Measurements from ENCODE around the gene ERCC6L. TPM values are rescaled to one million over a fixed set of nuclear protein-coding genes. Genes with fewer than 3 reads are reported as not detected.
"Not testable (repeated sequence)": the region's sequence is repeated elsewhere in the genome, so short reads cannot be mapped to it uniquely, and the experiment has no call there.

The ERCC6L gene
- total RNA-seq, 4 donors from 2014 or later, result 0.76 to 6.4 (median 3.2) TPM

DNA sequence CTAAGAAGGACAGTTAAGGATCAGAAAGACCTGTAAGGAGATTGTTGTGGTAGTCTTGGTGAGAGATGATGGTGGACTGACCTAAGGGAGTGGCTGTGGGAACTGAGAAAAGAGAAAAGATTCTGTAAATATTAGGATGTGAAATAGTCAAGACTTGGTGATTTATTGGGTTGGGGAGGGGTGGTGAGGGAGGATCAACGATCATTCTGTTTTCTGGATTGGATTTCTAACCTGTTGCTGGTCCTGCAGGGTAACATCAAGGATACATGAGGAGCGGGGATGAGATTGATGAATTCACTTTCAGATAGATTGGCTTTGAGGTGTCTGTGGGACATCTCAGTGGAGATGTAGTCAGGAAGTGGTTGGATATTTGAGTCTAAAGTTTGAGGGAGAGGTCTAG is 55.9 kb downstream of the ERCC6L start:
- peak overlapping the region in 2 of 4 donors; percentile 70 to 76 for H3K4me3 ChIP-seq
- no peaks in the 10 kb centered on the region for H3K27me3 ChIP-seq
- WGBS, 2 donors, result 71 to 88% methylated on average over 2 of the region's 2 CpGs
- H3K27ac ChIP-seq, result no peak overlapping the region
- no peak for DNase-seq
- peaks cover 0 to 17% (median 8%) of the 10 kb centered on the region in 3 donors for H3K4me1 ChIP-seq
- H3K36me3 ChIP-seq, result peaks cover 0 to 19% (median 0%) of the 10 kb centered on the region in 3 donors
- TF ChIP-seq POLR2A (IDR thresholded peaks at IDR 0.05), result no peak
- TF ChIP-seq, protein P1, sequence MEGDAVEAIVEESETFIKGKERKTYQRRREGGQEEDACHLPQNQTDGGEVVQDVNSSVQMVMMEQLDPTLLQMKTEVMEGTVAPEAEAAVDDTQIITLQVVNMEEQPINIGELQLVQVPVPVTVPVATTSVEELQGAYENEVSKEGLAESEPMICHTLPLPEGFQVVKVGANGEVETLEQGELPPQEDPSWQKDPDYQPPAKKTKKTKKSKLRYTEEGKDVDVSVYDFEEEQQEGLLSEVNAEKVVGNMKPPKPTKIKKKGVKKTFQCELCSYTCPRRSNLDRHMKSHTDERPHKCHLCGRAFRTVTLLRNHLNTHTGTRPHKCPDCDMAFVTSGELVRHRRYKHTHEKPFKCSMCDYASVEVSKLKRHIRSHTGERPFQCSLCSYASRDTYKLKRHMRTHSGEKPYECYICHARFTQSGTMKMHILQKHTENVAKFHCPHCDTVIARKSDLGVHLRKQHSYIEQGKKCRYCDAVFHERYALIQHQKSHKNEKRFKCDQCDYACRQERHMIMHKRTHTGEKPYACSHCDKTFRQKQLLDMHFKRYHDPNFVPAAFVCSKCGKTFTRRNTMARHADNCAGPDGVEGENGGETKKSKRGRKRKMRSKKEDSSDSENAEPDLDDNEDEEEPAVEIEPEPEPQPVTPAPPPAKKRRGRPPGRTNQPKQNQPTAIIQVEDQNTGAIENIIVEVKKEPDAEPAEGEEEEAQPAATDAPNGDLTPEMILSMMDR (IDR thresholded peaks at IDR 0.05), result no peak
- intact Hi-C loops (cut with DNase I), result no loop called here
- H3K9me3 ChIP-seq, result no peaks in the 10 kb centered on the region

DNA sequence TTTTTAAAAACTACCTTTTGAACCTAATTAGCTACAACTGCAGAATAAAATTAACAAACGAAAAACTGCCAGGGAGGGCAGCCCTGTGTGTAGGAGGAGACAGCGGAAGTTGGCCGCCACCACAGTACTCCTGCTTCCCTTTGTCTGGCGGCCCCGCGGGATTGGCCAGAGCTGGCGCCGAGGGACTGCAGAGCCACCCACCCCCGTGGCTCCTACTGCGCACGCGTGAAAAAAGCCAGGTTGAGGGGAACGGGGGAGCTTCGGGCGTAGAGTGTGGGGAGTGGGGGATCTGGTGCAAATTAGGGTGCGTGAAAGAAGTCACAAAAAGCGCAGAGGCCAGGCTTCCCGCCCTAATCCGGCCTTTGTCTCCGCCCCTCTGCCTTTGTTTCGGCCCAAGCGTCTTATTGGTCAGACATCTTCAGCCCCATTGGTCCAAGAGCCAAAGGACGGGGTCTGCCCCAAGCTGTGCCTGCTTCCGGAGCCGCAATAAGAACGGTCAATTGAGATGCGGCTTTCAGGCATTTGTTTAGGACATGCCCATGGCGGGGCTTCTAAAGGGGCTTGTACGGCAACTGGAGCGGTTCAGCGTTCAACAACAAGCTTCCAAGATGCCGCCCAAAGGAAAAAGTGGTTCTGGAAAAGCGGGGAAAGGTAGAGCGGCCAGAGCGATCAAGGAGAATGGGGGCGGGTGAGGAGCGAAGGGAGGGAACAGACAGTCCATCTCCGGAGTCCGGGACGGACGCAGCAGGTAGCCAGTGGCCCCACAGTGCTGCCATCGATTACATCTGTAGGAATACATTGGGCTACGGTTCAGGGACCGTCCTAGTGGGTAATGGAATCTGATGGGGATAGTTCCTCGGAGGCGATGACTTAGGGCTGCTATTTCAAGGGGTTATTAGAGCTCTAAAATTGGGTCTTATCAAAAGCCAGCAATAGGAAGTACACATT is 57.4 kb downstream of the ERCC6L start, which contains the start of gene PIN4:
TSS of gene PIN4 (plus strand) at position 580 of the 948 bp plus-strand sequence. CDS start at position 609, 29 bp downstream.
- intact Hi-C loops (cut with DNase I), result no loop called here
- H3K27me3 ChIP-seq, result no peaks in the 10 kb centered on the region
- TF ChIP-seq POLR2A (IDR thresholded peaks at IDR 0.05), result peak in 1 of 4 donors; percentile 27
- TF ChIP-seq, protein P1 (IDR thresholded peaks at IDR 0.05), result no peak
- no peaks in the 10 kb centered on the region for H3K9me3 ChIP-seq
- peaks cover 0 to 4% (median 0%) of the 10 kb centered on the region in 3 donors for H3K36me3 ChIP-seq
- DNase-seq, result peak; percentile 72
- peak within 1 kb of the TSS; percentile 47 to 76 (median 64) for H3K4me3 ChIP-seq
- H3K4me1 ChIP-seq, result peaks cover 0 to 17% (median 8%) of the 10 kb centered on the region in 3 donors
- peak within 1 kb of the TSS; percentile 71 to 87 (median 84) for H3K27ac ChIP-seq
- WGBS, 2 donors, result 0 to 27% methylated on average over 10 to 31 of the region's 46 CpGs

DNA sequence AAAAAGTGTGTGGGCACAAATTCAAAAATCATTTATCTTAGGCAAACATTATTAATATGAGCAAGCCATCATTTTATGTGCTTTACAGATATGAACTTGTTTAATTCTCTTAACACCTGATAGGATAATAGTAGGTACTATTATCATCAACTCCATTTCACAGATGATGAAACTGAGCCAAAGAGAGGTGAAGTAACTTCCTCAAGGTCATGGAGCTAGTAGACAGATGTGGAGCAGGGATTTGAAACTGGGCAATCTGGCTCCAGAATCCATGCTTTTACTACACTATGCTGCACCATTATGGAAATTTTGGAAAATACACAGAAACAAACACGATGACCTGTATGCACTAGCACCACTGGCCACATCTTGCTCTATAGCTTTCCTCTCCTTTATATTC is 58.3 kb downstream of the ERCC6L start:
- no peaks in the 10 kb centered on the region for H3K9me3 ChIP-seq
- 38 to 41% methylated on average over 1 of the region's 1 CpG for WGBS, 2 donors
- no peak for DNase-seq
- peak overlapping the region in 2 of 4 donors; percentile 70 to 76 for H3K4me3 ChIP-seq
- H3K36me3 ChIP-seq, result no peaks in the 10 kb centered on the region
- peak overlapping the region; percentile 71 to 87 (median 84) for H3K27ac ChIP-seq
- H3K27me3 ChIP-seq, result no peaks in the 10 kb centered on the region
- H3K4me1 ChIP-seq, result peaks cover 0 to 17% (median 8%) of the 10 kb centered on the region in 3 donors
- TF ChIP-seq POLR2A (IDR thresholded peaks at IDR 0.05), result no peak
- TF ChIP-seq, protein P1 (IDR thresholded peaks at IDR 0.05), result no peak
- intact Hi-C loops (cut with DNase I), result no loop called here

DNA sequence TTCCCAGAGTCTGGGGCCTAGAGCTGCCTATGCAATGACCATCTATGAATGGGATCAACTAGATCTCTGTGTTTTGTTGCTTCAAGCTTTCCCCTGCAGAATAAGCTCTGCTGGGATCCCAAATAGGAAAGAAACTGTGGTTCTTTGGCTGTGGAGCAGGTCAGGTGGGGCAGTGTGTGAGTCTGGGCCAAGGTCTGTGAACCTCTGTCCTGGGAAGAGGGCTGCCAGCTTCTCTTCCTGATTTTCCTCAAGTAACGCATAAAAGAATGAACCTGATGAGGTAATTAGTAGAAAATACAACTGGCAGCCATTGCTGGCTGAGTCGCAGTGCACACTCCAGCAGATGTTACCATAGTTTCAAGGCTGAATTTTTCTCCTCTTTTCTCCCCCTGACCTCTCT is 61.8 kb downstream of the ERCC6L start:
- no peaks in the 10 kb centered on the region for H3K9me3 ChIP-seq
- no peak for DNase-seq
- no peak for TF ChIP-seq POLR2A (IDR thresholded peaks at IDR 0.05)
- TF ChIP-seq, protein P1 (IDR thresholded peaks at IDR 0.05), result no peak
- no peak overlapping the region for H3K4me3 ChIP-seq
- no peak overlapping the region for H3K27ac ChIP-seq
- H3K27me3 ChIP-seq, result no peaks in the 10 kb centered on the region
- peaks cover 0 to 3% (median 0%) of the 10 kb centered on the region in 3 donors for H3K4me1 ChIP-seq
- H3K36me3 ChIP-seq, result no peaks in the 10 kb centered on the region
- intact Hi-C loops (cut with DNase I), result no loop called here
- 58 to 72% methylated on average over 2 of the region's 2 CpGs for WGBS, 2 donors

DNA sequence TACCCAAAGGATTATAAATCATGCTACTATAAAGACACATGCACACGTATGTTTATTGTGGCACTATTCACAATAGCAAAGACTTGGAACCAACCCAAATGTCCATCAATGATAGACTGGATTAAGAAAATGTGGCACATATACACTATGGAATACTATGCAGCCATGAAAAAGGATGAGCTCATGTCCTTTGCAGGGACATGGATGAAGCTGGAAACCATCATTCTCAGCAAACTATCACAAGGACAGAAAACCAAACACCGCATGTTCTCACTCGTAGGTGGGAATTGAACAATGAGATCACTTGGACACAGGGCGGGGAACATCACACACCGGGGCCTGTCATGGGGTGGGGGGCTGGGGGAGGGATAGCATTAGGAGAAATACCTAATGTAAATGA is 62.5 kb downstream of the ERCC6L start:
- 92% methylated on average over 4 of the region's 5 CpGs; no CpG with 5 or more reads in 1 of the 2 donors for WGBS, 2 donors
- H3K27ac ChIP-seq; H3K36me3 ChIP-seq; intact Hi-C loops (cut with DNase I); H3K9me3 ChIP-seq; DNase-seq; H3K4me1 ChIP-seq; H3K4me3 ChIP-seq; H3K27me3 ChIP-seq: not testable (repeated sequence)
